VCaP (cell line): ENCODE results near the gene RAB5A.

ENCODE experiments used
- H3K27ac ChIP-seq: fragments of 450-650 bp; 2 replicates; pipeline ENCODE4 v1.5.1; 2017
- CTCF ChIP-seq: fragments of 450-650 bp; conservative IDR thresholded peaks from 2 replicates; pipeline ENCODE4 v1.5.1; 2017; ENCODE audit warnings: mild to moderate bottlenecking, moderate library complexity

RAB5A gene

GRCh38 chr3:19911452-19911851 is 35.4 kb upstream of the RAB5A start:
- no peak for TF ChIP-seq CTCF
- H3K27ac ChIP-seq: no peak overlapping the region

- H3K27ac ChIP-seq: no peak overlapping the region
- no peak for TF ChIP-seq CTCF
Measured at GRCh38 chr3:19917167-19917566, 29.7 kb upstream of the RAB5A start.

GRCh38 chr3:19920401-19921080 is 26.4 kb upstream of the RAB5A start:
- no peak for TF ChIP-seq CTCF
- no peak overlapping the region for H3K27ac ChIP-seq

- no peak overlapping the region for H3K27ac ChIP-seq
- TF ChIP-seq CTCF: no peak
Measured at GRCh38 chr3:19931180-19931692, 15.7 kb upstream of the RAB5A start.

GRCh38 chr3:19931767-19932188 is 15.1 kb upstream of the RAB5A start:
- TF ChIP-seq CTCF: no peak
- no peak overlapping the region for H3K27ac ChIP-seq

- no peak for TF ChIP-seq CTCF
- no peak overlapping the region for H3K27ac ChIP-seq
Measured at GRCh38 chr3:19932422-19932821, 14.5 kb upstream of the RAB5A start.

- H3K27ac ChIP-seq: no peak within 1 kb of the TSS
- no peak for TF ChIP-seq CTCF
Measured at GRCh38 chr3:19934098-19934566, 12.8 kb upstream of the RAB5A start, which contains the start of gene EFHB. TSS of gene EFHB (minus strand) at chr3:19934217. CDS start at chr3:19934018, 199 bp downstream.
